HepG2 (cell line): ENCODE results near the gene CACTIN. TPM values are rescaled to one million over a fixed set of nuclear protein-coding genes. Genes with fewer than 3 reads are reported as not detected.

ENCODE experiments used
- ATAC-seq: fragments of 200-7000 bp; cut with Tn5 transposase; 3 replicates; pipeline ENCODE4 v1.9.1; 2020; ENCODE audit warnings: mild to moderate bottlenecking, moderate library complexity
- BruUV-seq: library from RNA; stranded (reverse); fragments of 400-500 nt; replicated peaks from 2 replicates; lab custom pipeline; 2021; lab: Mats Ljungman, UMichigan
- CTCF ChIA-PET: fragments of 300-600 bp; formaldehyde crosslinking; extraction: SDS; loops from one replicate; lab custom pipeline; 2021; ENCODE audit warnings: low total read pairs, inconsistent platforms, low intra/inter-chr PET ratio; lab: Yijun Ruan, JAX
- POLR2A ChIA-PET: fragments of 350-600 bp; sonication (Branson Sonifier 250); formaldehyde crosslinking; loops from one replicate; lab custom pipeline; 2020; ENCODE audit warnings: antibody characterized with exemption, inconsistent platforms; lab: Yijun Ruan, JAX
- DNase-seq: peaks from one replicate; pipeline ENCODE4 v3.0.0-alpha.2; 2015; ENCODE audit warnings: low spot score
- FAIRE-seq: peaks from 3 replicates; lab custom pipeline; 2011; peaks lifted over from hg19 to GRCh38; lab: Jason Lieb, UNC
- H2AFZ ChIP-seq: one replicate; pipeline ENCODE4 v1.6.1; 2011; ENCODE audit warnings: low read length, inconsistent platforms
- H3K27ac ChIP-seq: fragments of 300-600 bp; 3 replicates; pipeline ENCODE4 v1.8.0; 2011; ENCODE audit warnings: mixed run types, mild to moderate bottlenecking, mixed read lengths, low read length, inconsistent platforms; ENCODE audit not compliant: insufficient read depth; ENCODE audit errors: extremely low read length
- H3K27me3 ChIP-seq, 2 experiments: fragments of 200-600 bp in 1 of 2; 2 replicates in 1 of 2; 3 replicates in 1 of 2; pipeline versions ENCODE4 v1.6.0 to v1.8.0; 2011; ENCODE audit warnings: low read length in 2 of 2, mild to moderate bottlenecking in 2 of 2, moderate library complexity in 2 of 2, inconsistent platforms in 1 of 2; ENCODE audit not compliant: insufficient read depth in 2 of 2, control insufficient read depth in 1 of 2
- H3K36me3 ChIP-seq, 2 experiments: fragments of 200-600 bp in 1 of 2; replicated peaks in 1 of 2; 2 replicates in 1 of 2; 3 replicates in 1 of 2; pipeline versions ENCODE4 v1.5.1 to v1.8.0; 2011; ENCODE audit warnings: low read length in 2 of 2, inconsistent platforms in 1 of 2; ENCODE audit not compliant: insufficient read depth in 2 of 2, control insufficient read depth in 1 of 2
- H3K4me1 ChIP-seq: 2 replicates; pipeline ENCODE4 v1.5.1; 2012; ENCODE audit warnings: low read length, inconsistent platforms; ENCODE audit not compliant: insufficient read depth
- H3K4me2 ChIP-seq: 2 replicates; pipeline ENCODE4 v1.6.0; 2011; ENCODE audit warnings: low read depth, low read length, inconsistent platforms
- H3K4me3 ChIP-seq, 3 experiments: fragments of 200-600 bp in 1 of 3; sonication (generic), shearing (Covaris generic) in 1 of 3; replicated peaks in 1 of 3; 2 replicates each; pipeline ENCODE4 v1.5.1; 2011 to 2016; ENCODE audit warnings: low read length in 3 of 3, inconsistent platforms in 2 of 3, low read depth in 2 of 3, mild to moderate bottlenecking in 2 of 3, control low read depth in 1 of 3, mixed read lengths in 1 of 3; ENCODE audit not compliant: insufficient read depth in 1 of 3
- H3K79me2 ChIP-seq: one replicate; pipeline ENCODE4 v1.6.1; 2011; ENCODE audit warnings: low read length, inconsistent platforms; ENCODE audit not compliant: insufficient read depth
- H3K9ac ChIP-seq: 2 replicates; pipeline ENCODE4 v1.6.0; 2011; ENCODE audit warnings: mild to moderate bottlenecking, low read depth, low read length, inconsistent platforms; ENCODE audit not compliant: insufficient read depth
- H3K9me3 ChIP-seq: 2 replicates; pipeline ENCODE4 v1.5.1; 2012; ENCODE audit warnings: mild to moderate bottlenecking, low read length
- H4K20me1 ChIP-seq: 2 replicates; pipeline ENCODE4 v1.6.0; 2011; ENCODE audit warnings: inconsistent platforms, mild to moderate bottlenecking, low read length, moderate library complexity; ENCODE audit not compliant: insufficient read depth
- FOXC1 ChIP-seq: sonication (generic); formaldehyde crosslinking; IDR thresholded peaks from 2 replicates; pipeline ENCODE4 v1.8.0; 2022; ENCODE audit warnings: mild to moderate bottlenecking, missing genetic modification reagents, borderline replicate concordance
- GATA4 ChIP-seq: sonication (generic); IDR thresholded peaks from 2 replicates; pipeline ENCODE4 v1.6.1; 2016; ENCODE audit warnings: antibody characterized with exemption, low read depth, borderline replicate concordance
- HES4 ChIP-seq: sonication (generic); formaldehyde crosslinking; IDR thresholded peaks from 2 replicates; pipeline ENCODE4 v1.9.0; 2021; ENCODE audit warnings: mild to moderate bottlenecking, missing genetic modification reagents, borderline replicate concordance
- HNF4A ChIP-seq: sonication (generic); formaldehyde crosslinking; IDR thresholded peaks from 2 replicates; pipeline ENCODE4 v1.4.0; 2020; ENCODE audit warnings: missing genetic modification reagents
- KDM5B ChIP-seq: sonication (generic); formaldehyde crosslinking; IDR thresholded peaks from 2 replicates; pipeline ENCODE4 v1.4.0; 2020; ENCODE audit warnings: missing genetic modification reagents, mild to moderate bottlenecking, borderline replicate concordance
- MAZ ChIP-seq, 2 experiments: sonication (generic) in 1 of 2; formaldehyde crosslinking in 1 of 2; IDR thresholded peaks; 2 replicates each; pipeline versions ENCODE4 v1.5.0 to v1.6.1; 2012 to 2020; ENCODE audit warnings: low read depth in 2 of 2, mild to moderate bottlenecking in 2 of 2, borderline replicate concordance in 1 of 2, improper control_type of control experiment in 1 of 2, low read length in 1 of 2, missing genetic modification reagents in 1 of 2, moderate library complexity in 1 of 2
- NAIF1 ChIP-seq: sonication (generic); formaldehyde crosslinking; IDR thresholded peaks from 2 replicates; pipeline ENCODE4 v1.5.0; 2020; ENCODE audit warnings: mild to moderate bottlenecking, missing genetic modification reagents, borderline replicate concordance
- NR0B2 ChIP-seq: sonication (generic); formaldehyde crosslinking; IDR thresholded peaks from 2 replicates; pipeline ENCODE4 v1.4.0; 2020; ENCODE audit warnings: mild to moderate bottlenecking, missing genetic modification reagents
- RXRB ChIP-seq: IDR thresholded peaks from 2 replicates; pipeline ENCODE4 v1.6.1; 2016; ENCODE audit warnings: borderline replicate concordance, missing genetic modification reagents, missing compliant biosample characterization
- TAF1 ChIP-seq: sonication (generic); formaldehyde crosslinking; IDR thresholded peaks from 2 replicates; pipeline ENCODE4 v1.4.0; 2020; ENCODE audit warnings: missing genetic modification reagents
- USF2 ChIP-seq, 2 experiments: sonication (generic) in 1 of 2; formaldehyde crosslinking in 1 of 2; IDR thresholded peaks; 2 replicates each; pipeline versions ENCODE4 v1.5.1 to v1.6.1; 2011 to 2020; ENCODE audit warnings: borderline replicate concordance in 1 of 2, low read depth in 1 of 2, low read length in 1 of 2, mild to moderate bottlenecking in 1 of 2, missing genetic modification reagents in 1 of 2, moderate library complexity in 1 of 2
- ZFY ChIP-seq: sonication (generic); formaldehyde crosslinking; IDR thresholded peaks from 2 replicates; pipeline ENCODE4 v1.4.0; 2020; ENCODE audit warnings: missing genetic modification reagents
- ZMYM4 ChIP-seq: sonication (generic); formaldehyde crosslinking; IDR thresholded peaks from 2 replicates; pipeline ENCODE4 v1.8.1; 2023; ENCODE audit warnings: mild to moderate bottlenecking, missing genetic modification reagents
- ZNF329 ChIP-seq: sonication (generic); formaldehyde crosslinking; IDR thresholded peaks from 2 replicates; pipeline ENCODE4 v1.9.0; 2021; ENCODE audit warnings: low read depth, mild to moderate bottlenecking, missing genetic modification reagents
- ZNF598 ChIP-seq: sonication (generic); formaldehyde crosslinking; IDR thresholded peaks from 2 replicates; pipeline ENCODE4 v1.5.1; 2020; ENCODE audit warnings: mild to moderate bottlenecking, missing genetic modification reagents, borderline replicate concordance
- ZNF724P ChIP-seq: sonication (generic); formaldehyde crosslinking; IDR thresholded peaks from 2 replicates; pipeline ENCODE4 v1.8.0; 2022; ENCODE audit warnings: missing genetic modification reagents, borderline replicate concordance
- WGBS: methylation state at CpG from one replicate; pipeline ENCODE4 v1.1.6; 2017; ENCODE audit warnings: low lambda C conversion rate; 5-methylcytosine and 5-hydroxymethylcytosine counted together
- in situ Hi-C: cut with HindIII; loops from 2 replicates; pipeline ENCODE4 v1.10.0; 2017; ENCODE audit warnings: low pct_unique_long_range_greater_than_20kb; ENCODE audit not compliant: extremely low pct_ligation_motif_present
- intact Hi-C: fragments of 100-400 bp; cut with micrococcal nuclease; formaldehyde crosslinking; loops from one replicate; pipeline ENCODE4 v1.10.0; 2022; ENCODE audit not compliant: unreplicated experiment
- polyA plus RNA-seq, 8 experiments: library from polyadenylated mRNA; depleted of rRNA in 3 of 8; stranded (reverse) in 7 of 8; unstranded in 1 of 8; fragments of >200 nt; fragmentation: Illumina TruSeq in 4 of 8; extraction: Trizol in 4 of 8; gene quantifications; 2 replicates each; pipeline versions ENCODE4 v1.2.1 to v1.2.3, GENCODE V29; 2011 to 2016; ENCODE audit warnings: low read depth in 4 of 8, missing spikeins in 1 of 8, mixed read lengths in 1 of 8; ENCODE audit not compliant: insufficient read depth in 1 of 8
- total RNA-seq, 5 experiments: library from RNA; depleted of rRNA; stranded (reverse); fragments of >200 nt; fragmentation: Illumina TruSeq; extraction: Trizol; gene quantifications; 2 replicates each; pipeline ENCODE4 v1.2.3, GENCODE V29; 2016; ENCODE audit warnings: low read depth in 1 of 5
- TF ChIP-seq, protein P1 (sequence below): sonication (generic); formaldehyde crosslinking; IDR thresholded peaks from 2 replicates; pipeline ENCODE4 v1.4.0; 2020; ENCODE audit warnings: mild to moderate bottlenecking, missing genetic modification reagents

The CACTIN gene
- total and polyA plus RNA-seq, 2 of the 13 experiments (the other 11 are each of a cell fraction or from before 2014, with no cell fraction given) = 10.0 to 16.6 TPM

DNA sequence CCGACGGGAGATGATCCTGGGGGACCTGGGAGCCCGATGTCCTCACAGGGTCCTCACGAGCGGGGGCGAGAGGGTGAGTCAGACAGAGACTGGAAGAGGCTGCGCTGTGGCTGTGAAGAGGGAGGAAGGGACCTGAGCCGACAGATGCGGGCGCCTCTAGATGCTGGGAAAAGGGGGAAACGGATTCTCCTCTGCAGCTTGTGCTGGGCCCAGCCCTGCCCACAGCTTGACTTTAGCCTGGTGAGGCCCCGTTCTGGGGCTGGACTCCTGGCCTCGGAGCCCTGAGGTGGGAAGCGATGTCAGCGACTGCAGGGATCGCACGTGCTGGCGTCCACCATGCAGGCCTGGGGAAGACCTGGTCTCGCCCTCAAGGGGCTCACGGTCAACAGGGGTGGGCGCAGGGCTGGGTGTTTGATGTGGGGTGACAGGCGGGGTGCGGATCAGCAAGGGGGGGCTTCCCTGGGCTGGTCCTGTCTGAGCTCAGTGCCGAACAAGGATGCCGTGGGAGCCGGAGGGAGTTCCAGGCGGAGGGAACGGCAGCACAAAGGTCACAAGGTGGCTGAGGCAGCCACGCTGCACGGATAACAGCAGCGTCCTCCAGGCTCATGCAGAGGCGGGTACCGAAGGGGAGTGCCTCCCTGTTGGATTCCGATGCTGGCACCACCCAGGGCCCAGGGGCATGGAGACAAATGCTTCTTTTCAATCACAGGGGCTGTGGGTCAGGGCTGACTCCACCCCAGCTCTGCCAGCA lies 41.9 kb upstream of the CACTIN start:
- H3K9me3 ChIP-seq = no peaks in the 10 kb centered on the region
- H3K9ac ChIP-seq = no peak overlapping the region
- no peak overlapping the region for H2AFZ ChIP-seq
- DNase-seq = peak; percentile 21
- no peaks in the 10 kb centered on the region for H4K20me1 ChIP-seq
- no peaks in the 10 kb centered on the region for H3K79me2 ChIP-seq
- no TSS peak for BruUV-seq
- in situ Hi-C loops = no loop called here
- peaks cover 0 to 11% of the 10 kb centered on the region in 2 experiments; a peak in 4 of 5 replicates for H3K36me3 ChIP-seq
- ATAC-seq = peak; percentile 64
- no peak for FAIRE-seq
- POLR2A ChIA-PET = interaction anchor here (0.6 to 0.8 kb wide), 2 partner anchors 19 to 40 kb away, joined by 3 read pairs; no protein-coding TSS in a partner anchor
- H3K4me3 ChIP-seq = peak overlapping the region in 1 of 3 experiments; percentile 40; a peak in 1 of 6 replicates
- H3K27me3 ChIP-seq = no peaks in the 10 kb centered on the region
- intact Hi-C loops = loop anchor here (5.0 kb wide), 1 partner anchor 34 kb away; the partner anchor contains the start of gene PIP5K1C
- CTCF ChIA-PET = interaction anchor here (1.5 kb wide), 1 partner anchor 37 kb away, joined by 4 read pairs; no protein-coding TSS in a partner anchor
- H3K4me1 ChIP-seq = peaks cover 21% of the 10 kb centered on the region
- H3K27ac ChIP-seq = peak overlapping the region; percentile 38
- WGBS = 58% methylated on average over 14 of the region's 34 CpGs
- H3K4me2 ChIP-seq = peak overlapping the region; percentile 51
- TF ChIP-seq KDM5B (CRISPR knock-in tag) (peak; percentile 77; the same call in 1 of the 2 replicates), NR0B2 (no peak), ZNF724P (CRISPR knock-in tag) (0 out of 2 replicates have a peak, but pooled peaks have one; percentile 46), FOXC1 (CRISPR knock-in tag) (0 out of 2 replicates have a peak, but pooled peaks have one; percentile 56), HNF4A (CRISPR knock-in tag) (peak; percentile 67; the same call in 1 of the 2 replicates), ZNF329 (CRISPR knock-in tag) (0 out of 2 replicates have a peak, but pooled peaks have one; percentile 50), ZNF598 (CRISPR knock-in tag) (peak; percentile 92; the same call in 1 of the 2 replicates), RXRB (CRISPR knock-in tag) (0 out of 2 replicates have a peak, but pooled peaks have one; percentile 9), USF2 (IDR thresholded peaks at IDR 0.05; ENCODE audit: low read depth, low read length) (no peak), USF2 (CRISPR knock-in tag; IDR thresholded peaks at IDR 0.05; ENCODE audit: borderline replicate concordance) (no peak), ZMYM4 (no peak), HES4 (peak; percentile 87; the same call in 1 of the 2 replicates), NAIF1 (CRISPR knock-in tag) (no peak), ZFY (CRISPR knock-in tag) (peak; percentile 60; the same call in 1 of the 2 replicates), GATA4 (no peak), MAZ (IDR thresholded peaks at IDR 0.05; ENCODE audit: borderline replicate concordance, low read depth, low read length) (no peak), MAZ (CRISPR knock-in tag; IDR thresholded peaks at IDR 0.05; ENCODE audit: low read depth) (0 out of 2 replicates have a peak, but pooled peaks have one; percentile 35), TAF1 (CRISPR knock-in tag) (no peak)
- TF ChIP-seq, protein P1, sequence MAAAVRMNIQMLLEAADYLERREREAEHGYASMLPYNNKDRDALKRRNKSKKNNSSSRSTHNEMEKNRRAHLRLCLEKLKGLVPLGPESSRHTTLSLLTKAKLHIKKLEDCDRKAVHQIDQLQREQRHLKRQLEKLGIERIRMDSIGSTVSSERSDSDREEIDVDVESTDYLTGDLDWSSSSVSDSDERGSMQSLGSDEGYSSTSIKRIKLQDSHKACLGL (CRISPR knock-in tag) = peak; percentile 74
